HG03558 (cell line): ENCODE results near the gene RAP2A.

Experiments used
- ATAC-seq: cut with Tn5 transposase; IDR thresholded peaks from one replicate; pipeline ENCODE4 v1.9.1; 2021; ENCODE audit warnings: moderate number of reproducible peaks; ENCODE audit not compliant: unreplicated experiment; ENCODE audit errors: extremely low read depth

Gene RAP2A

GRCh38 chr13:97491452-97491851 is 57.5 kb downstream of the RAP2A start:
- ATAC-seq: no peak

DNA sequence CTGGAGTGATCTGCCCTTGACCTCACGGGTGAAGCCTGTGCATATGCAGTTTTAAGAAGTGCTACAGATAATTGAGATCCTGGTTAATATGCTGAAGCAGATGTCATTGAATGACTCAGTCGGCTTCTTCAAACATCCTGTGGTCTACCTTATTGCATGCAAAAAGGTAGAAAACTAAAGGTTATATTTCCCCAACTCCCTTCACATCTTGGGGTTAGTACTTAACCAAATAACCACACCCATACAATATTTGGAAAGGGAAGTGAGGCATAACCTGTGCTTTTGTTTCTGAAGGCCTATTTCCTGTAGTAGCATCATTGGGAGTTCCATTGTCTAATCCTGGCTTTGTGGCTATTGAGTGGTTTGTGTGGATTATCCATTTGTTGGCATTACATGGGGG is 58.3 kb downstream of the RAP2A start:
- ATAC-seq: no peak

DNA sequence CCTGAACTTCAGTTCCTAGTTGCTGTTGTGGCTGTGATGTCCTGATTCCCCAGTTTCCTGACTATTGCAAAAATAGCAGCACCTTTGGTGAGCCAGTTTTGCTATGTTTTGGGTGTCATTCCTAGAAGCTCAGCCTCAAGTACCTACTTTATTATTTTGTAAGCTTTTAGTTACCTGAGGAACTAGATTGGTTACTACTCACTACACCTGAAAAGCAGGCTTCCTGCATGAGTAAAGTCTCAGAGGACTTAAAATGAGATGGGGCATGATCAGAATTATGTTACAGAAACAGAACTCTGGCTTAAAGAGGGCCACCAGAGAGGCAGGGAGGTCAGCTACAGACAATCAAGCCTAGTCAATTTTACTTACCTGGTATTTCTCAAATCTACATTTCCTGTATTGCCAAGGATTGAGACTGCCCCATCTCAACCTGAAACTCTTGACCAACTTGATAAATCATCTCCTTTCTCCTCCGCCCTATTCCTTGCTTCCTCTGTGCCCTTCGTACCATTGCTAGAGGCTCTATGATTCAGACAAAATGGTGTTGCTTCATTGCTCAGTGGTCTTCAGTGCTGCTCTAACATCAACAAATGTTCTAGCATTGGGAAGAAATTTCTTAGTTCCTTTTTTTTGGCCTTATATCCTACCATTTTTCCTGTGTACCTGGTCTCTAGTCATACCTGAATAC is 58.9 kb downstream of the RAP2A start:
- ATAC-seq: no peak

GRCh38 chr13:97493456-97493855 is 59.5 kb downstream of the RAP2A start:
- no peak for ATAC-seq

GRCh38 chr13:97495678-97496077 is 61.7 kb downstream of the RAP2A start:
- no peak for ATAC-seq

DNA sequence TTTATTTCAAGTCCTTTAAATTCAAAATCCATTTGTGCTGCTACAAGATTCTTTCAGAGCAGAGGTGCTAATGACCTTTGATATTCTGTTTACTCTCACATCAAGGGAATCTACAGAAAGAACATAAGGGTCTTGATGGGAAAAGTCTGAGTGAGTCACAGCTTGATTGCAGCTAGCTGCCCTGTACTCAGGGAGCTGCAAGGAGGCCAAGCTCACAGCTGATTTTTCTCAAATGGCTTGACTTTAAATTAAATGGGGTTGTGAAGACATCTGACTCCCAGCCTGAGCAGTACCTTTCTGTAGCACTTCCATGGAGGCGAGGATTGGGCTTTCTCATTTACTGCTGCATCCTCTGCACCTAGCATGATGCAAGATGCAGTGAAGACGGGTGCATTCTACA is 62.5 kb downstream of the RAP2A start:
- ATAC-seq: no peak

- no peak for ATAC-seq
These were observed 63.4 kb downstream of the RAP2A start for GRCh38 chr13:97497400-97497799.

DNA sequence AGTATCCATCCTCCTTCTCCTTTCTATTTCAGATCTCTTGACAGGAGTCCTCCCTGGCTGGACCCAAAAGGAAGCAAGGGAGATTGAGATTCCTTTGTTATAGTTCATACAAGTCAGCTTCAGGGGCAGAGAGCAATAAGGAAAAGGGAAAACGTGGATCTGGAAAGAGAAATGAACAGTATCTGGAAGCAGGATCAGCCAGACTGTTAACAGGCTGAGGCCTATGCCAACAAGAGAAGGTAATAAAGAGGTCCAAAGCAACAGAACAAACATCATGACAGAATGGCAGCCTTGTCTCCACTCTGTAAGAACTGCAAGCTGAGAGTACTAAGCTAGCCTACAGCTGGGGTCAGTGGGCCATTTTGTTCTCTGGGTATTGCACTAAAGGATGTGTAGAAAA is 64.5 kb downstream of the RAP2A start:
- ATAC-seq: no peak

DNA sequence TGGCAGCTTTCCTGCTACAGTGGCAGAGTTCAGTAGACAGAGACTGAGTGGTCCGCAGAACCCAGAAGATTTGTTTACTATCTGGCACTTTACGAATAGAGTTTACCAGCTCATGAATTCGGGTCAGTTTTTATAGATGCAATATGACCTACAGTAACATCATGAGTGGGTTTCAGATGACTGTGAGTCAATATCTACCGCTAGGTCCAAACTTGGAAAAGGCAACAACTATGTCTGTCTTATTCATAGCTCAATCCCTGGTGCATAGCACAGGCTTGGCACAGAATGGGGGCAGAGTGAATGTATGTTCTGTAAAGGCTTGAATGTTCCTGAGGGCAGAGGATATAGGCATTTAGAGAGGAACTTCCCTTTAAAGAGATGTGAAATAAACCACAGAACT is 65.2 kb downstream of the RAP2A start:
- no peak for ATAC-seq

- ATAC-seq: no peak
These were observed 68.2 kb downstream of the RAP2A start for GRCh38 chr13:97502181-97502580.

DNA sequence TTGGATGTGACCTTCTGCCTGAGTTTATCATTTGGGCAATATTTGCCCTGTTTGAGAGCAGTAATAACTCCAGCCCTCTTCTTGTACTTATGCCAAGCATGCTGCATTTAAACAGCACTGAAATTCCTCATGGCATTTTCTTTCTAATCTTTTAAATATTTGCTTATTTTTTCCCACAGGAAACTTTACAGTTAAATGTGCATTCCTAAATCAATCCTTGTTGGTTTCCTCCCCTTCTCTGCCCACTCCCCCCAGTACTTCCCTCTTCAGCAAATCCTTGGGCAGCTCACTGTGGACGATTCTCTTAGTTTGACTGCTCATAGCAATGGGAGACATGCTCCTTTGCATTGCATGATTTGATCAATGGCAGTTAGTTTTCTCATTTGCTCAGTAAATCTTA is 68.7 kb downstream of the RAP2A start:
- no peak for ATAC-seq

DNA sequence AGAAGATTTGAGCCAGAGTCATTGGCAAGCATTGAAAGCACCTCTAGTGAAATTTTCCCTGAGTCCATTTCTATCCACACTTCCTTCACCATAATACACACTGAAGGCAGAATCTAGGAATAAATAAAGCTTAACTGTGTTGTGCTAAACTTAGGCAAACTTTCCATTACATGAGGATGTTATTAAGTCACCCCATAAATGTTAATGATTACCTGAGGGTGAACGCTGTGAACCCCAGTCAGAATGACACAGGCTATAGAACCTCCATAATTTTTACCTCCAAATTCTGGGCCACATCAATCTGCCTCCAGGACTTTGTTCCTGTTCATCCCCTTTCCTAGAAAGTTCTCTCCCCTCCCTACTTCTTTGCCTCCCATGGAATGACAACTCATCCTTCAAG is 71.0 kb downstream of the RAP2A start:
- ATAC-seq: no peak

DNA sequence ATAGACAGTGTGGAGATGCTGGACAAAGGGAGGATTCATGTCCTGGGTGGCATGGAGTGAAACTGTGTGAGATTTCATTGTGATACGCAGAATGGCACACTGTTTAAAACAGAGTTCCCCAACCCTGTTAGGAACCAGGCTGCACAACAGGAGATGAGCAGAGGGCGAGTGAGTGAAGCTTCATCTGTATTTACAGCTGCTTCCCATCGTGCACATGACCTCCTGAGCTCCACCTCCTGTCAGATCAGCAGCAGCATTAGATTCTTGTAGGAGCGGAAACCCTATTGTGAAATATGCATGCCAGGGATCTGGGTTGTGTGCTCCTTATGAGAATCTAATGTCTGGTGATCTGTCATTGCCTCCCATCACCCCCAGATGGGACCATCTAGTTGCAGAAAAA is 72.5 kb downstream of the RAP2A start:
- ATAC-seq: no peak

GRCh38 chr13:97512732-97513131 is 78.8 kb downstream of the RAP2A start:
- ATAC-seq: no peak

GRCh38 chr13:97515643-97516042 is 81.7 kb downstream of the RAP2A start:
- ATAC-seq: no peak

- ATAC-seq: no peak
These were observed 84.0 kb downstream of the RAP2A start for GRCh38 chr13:97517967-97518366.
